IPS DF 19.7 (cell line): ENCODE data around the gene NHEJ1.
"Not testable (repeated sequence)": the region's sequence is repeated elsewhere in the genome, so short reads cannot be mapped to it uniquely, and the experiment has no call there.

Experiments
- DNase-seq: peaks from one replicate; pipeline ENCODE4 v3.0.0-alpha.2; 2013; ENCODE audit warnings: low read depth, low spot score

The NHEJ1 gene, protein sequence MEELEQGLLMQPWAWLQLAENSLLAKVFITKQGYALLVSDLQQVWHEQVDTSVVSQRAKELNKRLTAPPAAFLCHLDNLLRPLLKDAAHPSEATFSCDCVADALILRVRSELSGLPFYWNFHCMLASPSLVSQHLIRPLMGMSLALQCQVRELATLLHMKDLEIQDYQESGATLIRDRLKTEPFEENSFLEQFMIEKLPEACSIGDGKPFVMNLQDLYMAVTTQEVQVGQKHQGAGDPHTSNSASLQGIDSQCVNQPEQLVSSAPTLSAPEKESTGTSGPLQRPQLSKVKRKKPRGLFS

DNA sequence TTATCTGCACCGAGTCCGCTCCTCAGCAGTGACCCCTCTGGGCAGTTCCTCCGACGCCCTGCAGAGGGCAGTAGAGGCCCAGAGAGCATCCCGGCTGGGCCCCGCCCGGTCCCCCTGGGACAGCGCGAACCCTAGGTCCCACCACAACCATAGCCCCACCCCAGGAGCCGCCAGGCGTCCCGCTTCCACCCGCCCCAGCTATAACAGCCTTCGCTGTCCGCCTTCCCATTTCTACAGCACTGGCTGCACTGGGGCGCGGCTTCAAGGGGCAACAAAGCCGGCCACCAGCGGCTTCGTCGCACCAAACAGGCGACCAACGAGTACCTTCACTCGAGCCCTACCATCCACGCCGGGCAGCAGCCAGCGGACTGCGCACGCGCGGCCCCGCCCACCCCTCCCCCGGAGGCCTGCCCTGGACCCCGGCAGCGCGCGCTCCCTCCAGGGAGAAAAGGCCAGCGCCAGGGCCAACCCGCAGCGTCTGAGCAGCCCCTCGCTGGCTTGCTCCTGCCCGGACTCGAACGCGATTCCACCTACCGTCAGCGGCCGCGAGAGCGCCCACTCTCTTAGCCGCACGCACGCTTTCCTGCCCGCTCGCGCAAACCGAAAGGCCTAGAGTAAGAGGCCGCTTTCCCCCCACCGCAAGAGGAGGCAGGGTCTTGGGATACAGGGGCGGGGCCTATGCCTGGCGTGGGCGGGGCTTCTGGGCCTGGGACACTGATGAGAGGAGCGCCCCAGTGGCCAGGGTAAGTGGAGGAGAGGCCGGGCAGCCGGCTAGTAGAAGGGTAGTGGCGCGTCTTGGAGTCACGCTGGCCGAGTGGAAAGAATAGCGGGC lies at the start of gene NHEJ1:
NHEJ1 (minus strand) TSS at position 630 of the 832 bp plus-strand sequence. CDS start 2,453 bp downstream, outside the sequence.
- DNase-seq = no peak

DNA sequence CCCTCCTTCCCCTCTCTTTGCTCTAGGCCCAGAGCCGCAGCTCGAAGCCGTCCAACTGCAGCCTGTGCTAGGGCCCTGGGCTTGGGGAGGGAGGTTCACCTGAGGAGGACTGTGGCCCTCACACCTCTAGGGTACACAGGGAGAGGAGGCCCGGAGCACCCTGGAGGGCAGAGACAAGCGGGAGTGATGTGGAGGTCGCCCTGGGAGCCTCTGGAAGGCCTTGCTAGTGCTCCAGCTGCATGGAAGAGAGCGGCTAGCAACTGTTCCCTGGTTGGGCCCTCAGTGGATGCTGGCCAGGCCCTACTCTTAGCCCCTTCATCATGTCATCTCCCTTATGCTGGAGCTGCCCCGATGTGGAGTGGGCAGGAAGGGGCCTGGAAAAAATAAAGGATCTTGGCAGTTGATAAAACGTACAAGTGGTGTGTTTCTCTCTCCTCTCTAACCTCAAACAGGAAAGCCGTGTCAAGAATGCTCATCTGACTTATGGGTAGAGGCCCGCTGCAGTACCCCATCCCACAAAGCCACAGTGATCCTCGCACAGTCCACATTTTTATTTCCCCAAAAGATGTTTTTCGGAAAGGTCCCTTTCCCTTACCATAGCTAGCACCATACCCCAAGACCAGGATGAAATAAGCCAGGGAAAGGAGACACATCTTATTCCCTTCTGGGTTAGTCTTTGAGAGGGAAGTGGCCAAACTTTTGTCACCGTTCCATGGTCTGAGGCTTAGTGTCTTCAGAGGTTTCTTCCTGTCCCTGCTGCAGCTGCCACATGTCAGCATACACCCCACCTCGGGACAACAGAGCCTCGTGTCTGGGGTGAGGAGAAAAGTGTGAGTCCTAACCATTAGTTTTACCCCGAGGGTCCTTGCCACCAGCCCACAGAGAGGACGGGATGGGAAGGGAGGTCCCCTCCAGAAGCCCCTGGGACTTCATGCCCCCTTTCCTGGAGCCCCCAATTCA lies 48.9 kb upstream of the NHEJ1 start:
- DNase-seq = no peak

DNA sequence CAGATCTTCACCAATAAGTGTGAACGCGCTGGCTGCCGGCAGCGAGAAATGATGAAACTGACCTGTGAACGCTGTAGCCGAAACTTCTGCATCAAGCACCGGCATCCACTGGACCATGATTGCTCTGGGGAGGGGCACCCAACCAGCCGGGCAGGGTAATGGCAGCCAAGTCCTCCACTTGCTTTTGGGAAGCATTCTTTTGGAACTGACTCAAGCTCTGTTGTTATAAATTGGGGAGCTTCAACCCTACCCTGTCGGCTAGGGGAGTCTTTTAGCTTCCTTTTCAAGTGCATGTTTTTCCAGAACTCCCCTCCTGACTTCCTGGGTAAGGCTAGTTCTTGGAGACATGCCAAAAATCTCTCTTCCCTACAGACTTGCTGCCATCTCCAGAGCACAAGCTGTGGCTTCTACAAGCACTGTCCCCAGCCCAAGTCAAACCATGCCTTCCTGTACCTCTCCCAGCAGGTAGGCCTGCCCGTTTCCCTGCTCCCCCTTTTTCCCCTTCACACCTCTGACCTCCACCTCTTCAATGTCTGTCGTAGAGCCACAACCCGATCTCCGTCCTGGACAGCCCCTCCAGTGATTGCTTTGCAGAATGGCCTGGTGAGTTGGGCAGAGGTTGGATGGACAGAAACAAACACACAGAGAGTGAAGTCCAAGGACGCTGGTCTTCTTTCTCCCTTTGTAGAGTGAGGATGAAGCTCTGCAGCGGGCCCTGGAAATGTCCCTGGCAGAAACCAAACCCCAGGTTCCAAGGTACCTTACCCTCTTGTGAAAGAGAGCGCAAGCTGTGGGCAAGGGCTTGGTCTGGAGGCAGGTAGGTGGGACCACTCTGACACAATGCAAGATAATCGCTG lies 47.5 kb upstream of the NHEJ1 start:
- DNase-seq = no peak

DNA sequence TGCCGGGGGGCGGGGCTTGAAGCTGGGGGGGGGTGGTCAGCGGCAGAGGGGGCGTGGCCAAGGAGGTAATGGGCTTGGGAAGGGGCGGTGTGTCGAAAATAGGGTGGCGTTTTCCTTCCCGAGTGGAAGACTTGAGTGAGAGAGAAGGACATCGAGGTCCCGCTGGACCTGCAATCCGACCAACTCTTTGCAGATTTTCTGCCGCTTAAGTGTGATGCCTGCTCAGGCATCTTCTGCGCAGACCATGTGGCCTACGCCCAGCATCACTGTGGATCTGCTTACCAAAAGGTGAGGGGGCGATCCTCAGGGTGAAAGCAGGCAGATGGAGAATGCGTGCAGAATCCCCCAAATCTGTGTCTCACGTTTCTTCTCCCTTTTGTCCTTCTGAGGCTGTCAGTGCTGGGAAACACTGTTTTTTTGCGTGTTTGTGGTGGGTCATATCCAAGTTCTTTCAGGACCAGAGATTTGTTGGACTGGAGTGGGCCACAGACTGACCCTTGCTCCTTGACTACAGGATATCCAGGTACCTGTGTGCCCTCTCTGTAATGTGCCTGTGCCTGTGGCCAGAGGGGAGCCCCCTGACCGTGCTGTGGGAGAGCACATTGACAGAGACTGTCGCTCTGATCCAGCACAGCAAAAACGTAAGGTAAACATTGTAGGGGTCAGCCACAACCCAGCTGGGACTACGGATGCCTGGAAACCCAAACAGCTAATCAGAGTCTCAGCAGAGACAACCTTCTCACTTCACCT lies 46.7 kb upstream of the NHEJ1 start:
- DNase-seq = no peak

DNA sequence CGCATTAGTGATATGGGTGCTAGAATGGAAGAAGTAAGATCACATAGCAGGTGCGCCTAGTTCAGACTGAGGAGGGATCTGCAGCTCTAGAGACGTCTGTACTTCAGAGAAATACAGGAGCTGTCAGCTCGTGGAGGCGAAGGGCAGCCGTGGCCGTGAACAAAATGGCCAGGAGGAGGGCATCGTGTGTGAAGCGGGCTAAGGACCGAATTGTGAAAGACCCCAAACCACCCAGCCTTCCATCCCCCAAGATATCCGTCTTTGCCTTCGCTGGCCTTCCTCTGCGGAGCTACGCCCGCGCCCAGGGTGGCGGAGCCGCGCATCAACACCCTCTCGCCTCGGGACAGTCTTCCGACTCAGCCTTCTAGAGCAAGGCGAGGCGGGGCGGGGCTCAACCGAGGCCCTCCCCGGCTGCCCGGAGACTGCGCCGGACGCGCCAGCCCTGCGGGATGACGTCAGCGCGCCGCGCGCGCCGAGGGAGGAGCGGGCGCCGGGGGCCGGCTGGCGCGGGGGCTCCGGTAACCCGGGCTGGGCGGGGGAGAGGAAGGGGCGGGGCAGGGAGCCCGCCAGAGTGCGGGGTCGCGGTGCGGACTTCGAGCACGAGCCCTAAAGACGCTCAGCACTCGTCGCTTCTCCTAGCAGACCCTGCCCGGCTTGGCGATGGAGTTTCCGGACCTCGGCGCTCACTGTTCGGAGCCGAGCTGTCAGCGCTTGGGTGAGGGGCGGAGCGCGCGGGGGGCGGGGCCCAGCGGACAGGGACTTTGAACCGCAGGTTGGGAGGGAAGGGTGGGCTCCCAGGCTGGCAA lies 45.9 kb upstream of the NHEJ1 start, which contains the start of gene ZFAND2B:
ZFAND2B (plus strand) TSS at position 455 of the 806 bp plus-strand sequence; CDS start at position 661, 206 bp downstream.
- no peak for DNase-seq

DNA sequence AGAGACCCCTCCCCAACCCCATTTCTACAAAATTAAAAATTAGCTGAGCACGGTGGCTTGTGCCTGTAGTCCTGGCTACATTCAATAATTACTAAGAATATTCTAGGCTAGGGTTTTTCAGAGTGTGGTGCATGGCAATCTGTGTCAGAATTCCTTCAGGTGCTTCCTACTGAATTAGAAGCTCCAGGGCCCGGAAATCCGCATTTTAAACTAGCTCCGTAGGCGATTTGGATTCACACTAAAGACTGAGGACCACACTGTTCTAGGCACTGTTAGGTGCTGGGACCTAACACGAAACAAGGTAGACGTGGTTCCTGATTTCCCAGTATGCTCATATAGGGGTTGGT lies 45.3 kb upstream of the NHEJ1 start:
- no peak for DNase-seq

DNA sequence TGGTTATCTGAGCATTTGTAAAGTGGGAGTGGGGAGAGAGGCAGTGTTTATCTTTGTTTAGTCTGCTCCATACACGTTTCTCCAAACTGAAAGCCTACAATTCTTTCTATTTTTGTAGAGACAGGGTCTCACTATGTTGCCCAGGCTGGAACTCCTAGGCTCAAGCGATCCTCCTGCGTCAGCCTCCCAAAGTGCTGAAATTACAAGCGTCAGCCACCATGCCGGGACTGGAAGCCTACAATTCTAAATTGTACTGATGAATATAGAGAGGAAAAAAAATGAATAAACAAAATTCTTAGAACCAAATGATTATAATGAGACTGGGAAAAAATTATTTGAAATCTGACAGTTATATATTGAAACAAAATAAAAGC lies 44.5 kb upstream of the NHEJ1 start:
- no peak for DNase-seq

DNA sequence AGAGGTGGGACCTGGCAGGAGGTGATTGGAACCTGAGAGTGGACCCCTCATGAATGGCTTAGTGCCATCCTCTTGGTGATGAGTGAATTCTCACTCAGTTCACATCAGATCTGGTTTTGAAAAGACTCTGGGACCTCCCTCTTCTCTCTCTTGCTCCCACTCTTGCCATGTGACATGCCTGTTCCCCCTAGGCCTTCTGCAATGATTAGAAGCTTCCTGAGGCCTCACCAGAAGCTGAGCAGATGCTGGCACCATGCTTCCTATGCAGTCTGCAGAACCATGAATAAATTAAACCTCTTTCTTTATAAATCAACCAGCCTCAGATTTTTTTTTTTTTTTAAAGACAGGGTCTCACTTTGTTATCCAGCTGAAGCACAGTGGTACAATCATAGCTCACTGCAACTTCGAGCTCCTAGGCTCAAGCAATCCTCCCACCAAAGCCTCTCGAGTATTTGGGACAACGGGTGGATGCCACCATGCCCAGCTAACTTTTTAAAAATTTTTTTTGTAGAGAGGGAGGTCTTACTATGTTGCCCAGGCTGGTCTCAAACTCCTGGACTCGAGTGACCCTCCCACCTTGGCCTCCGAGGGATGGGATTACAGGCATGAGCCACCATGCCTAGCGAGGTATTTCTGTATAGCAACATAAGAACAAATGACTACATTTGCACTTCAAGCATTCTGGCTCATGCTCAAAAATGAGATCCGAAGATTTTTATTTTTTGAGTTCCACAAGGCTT lies 44.0 kb upstream of the NHEJ1 start:
- no peak for DNase-seq

DNA sequence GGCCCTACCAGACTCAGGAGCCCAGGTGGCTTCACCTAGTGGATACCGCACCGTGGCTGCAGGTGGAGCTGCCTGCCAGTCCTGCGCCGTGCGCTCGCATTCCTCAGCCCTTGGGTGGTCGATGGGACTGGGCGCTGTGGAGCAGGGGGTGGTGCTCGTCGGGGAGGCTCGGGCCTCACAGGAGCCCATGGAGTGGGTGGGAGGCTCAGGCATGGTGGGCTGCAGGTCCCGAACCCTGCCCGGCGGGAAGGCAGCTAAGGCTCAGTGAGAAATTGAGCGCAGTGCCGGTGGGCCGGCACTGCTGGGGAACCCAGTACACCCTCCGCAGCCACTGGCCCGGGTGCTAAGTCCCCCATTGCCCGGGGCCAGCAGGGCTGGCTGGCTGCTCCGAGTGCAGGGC lies 40.7 kb upstream of the NHEJ1 start:
- DNase-seq = not testable (repeated sequence)

DNA sequence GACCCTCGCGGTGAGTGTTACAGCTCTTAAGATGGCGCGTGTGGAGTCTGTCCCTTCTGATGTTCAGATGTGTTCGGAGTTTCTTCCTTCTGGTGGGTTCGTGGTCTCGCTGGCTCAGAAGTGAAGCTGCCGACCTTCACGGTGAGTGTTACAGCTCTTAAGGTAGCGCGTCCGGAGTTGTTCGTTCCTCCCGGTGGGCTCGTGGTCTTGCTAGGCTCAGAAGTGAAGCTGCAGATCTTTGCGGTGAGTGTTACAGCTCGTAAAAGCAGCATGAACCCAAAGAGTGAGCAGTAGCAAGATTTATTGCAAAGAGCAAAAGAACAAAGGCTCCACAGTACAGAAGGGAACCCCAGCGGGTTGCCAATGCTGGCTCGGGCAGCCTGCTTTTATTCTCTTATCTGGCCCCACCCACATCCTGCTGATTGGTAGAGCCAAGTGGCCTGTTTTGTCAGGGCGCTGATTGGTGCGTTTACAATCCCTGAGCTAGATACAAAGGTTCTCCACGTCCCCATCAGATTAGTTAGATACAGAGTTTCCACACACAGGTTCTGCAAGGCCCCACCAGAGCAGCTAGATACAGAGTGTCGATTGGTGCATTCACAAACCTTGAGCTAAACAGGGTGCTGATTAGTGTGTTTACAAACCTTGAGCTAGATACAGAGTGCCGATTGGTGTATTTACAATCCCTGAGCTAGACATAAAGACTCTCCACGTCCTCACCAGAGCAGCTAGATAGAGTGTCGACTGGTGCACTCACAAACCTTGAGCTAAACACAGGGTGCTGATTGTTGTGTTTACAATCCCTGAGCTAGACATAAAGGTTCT lies 40.1 kb upstream of the NHEJ1 start:
- DNase-seq = not testable (repeated sequence)

DNA sequence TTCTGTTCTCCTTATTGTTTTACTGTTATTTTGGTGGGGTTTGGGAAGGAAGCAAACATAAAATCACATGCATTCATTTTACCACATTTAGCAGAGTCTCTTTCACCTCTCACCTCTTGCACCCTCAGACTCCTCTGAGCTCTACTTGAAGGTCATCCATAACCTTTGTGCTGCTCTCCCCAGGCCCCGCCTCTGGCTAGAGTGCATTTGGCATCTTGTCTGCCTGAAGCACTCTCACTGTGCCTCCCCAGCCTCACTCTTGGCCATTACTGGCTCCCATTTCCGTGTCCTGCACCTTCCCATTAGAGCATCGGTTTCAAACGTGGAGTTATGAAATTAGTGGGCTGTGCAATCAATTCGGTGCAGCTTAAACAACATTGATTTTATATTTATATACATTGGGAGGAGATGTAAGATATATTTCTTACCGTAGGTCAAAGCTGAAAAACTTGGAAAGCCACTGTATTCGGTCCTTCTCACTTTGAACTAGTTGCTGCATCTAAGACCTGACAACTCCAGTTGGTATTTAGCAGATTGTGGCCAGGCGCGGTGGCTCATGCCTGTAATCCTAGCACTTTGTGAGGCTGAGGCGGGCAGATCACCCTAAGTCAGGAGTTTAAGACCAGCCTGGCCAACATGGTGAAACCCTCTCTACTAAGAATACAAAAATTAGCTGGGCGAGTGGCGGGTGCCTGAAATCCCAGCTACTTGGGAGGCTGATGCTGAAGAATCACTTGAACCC lies 39.0 kb upstream of the NHEJ1 start:
- no peak for DNase-seq

DNA sequence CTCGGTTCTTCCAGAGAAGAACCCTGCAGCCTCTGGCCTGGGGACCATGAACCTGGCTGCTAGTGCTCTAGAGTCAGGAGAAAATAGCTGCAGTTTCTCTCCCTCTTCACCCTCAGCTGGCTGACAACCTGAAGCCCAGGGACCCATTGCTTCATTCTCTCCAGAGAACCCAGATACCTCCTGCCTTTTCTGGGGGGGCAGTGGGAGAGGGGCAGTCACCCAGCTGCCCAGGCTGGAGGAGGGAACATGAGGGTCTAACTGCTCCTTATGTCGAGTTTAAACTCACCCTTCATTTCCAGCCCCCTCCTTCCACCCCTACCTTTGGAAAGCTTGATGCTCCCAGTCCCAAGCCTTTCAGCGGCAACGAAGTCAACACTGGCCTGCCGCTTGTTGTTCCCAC lies 38.4 kb upstream of the NHEJ1 start:
- no peak for DNase-seq

DNA sequence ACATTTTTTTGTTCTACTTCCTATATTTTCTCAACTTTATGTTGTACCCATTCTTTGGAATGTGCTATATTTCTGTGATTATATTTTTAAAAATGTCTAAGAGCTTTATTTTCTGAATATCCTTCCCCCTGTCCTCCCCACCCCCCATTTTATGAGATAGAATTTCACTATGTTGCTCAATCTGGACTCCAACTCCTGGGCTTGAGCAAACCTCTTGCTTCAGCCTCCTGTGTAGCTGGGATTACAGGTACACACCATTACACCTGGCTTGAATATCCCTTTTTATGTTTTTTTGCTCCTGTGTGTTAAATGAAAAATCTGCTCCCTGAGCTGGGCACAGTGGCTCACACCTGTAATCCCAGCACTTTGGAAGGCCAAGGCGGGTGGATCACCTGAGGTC lies 36.8 kb upstream of the NHEJ1 start:
- no peak for DNase-seq

DNA sequence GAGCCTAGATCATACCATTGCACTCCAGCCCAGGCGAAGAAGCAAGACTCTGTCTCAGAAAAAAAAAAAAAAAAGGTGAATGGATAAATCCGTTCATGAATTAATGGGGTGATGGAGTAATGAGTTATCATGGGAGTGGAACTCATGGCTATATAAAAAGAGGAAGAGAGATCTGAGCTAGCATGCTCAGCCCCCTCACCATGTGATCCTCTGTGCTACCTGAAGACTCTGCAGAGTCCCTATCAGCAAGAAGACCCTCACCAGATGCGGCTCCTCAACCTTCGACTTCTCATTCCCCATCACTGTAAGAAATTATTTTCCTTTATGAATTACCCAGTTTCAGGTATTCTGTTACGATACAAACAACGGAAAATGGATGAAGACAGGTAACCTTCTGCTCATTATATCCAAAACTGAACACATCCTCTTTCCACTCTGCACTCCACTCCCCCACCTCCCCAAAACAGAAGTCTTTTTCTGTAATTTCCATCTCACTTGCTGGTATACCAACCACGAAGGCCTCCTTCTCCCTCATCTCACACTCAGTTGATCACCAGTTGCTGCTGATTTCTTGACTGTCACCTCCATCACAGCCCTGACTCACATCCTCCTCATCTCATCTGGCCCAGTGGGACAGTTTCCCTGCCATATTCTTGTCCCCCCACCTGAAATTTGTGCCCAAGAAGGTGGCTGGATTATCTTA lies 26.3 kb upstream of the NHEJ1 start:
- no peak for DNase-seq

DNA sequence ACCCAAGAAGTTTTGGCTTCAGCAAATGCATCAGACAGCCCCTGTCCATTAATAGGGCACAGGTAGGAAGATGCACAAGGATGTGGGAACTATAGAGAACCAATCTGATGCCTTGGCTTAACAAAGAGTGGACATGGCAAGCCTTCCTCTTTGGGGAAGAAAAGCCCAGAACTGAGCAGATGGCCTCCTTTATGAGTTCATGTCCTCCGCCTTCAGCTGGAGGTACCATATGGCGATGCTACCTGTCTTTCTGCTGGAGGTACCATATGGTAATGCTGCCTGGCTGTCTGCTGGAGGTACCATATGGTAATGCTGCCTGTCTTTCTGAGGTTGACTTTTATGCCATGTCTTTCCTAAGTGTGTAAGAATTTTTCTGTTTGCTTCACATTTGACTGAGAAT lies 23.5 kb upstream of the NHEJ1 start:
- DNase-seq = no peak

DNA sequence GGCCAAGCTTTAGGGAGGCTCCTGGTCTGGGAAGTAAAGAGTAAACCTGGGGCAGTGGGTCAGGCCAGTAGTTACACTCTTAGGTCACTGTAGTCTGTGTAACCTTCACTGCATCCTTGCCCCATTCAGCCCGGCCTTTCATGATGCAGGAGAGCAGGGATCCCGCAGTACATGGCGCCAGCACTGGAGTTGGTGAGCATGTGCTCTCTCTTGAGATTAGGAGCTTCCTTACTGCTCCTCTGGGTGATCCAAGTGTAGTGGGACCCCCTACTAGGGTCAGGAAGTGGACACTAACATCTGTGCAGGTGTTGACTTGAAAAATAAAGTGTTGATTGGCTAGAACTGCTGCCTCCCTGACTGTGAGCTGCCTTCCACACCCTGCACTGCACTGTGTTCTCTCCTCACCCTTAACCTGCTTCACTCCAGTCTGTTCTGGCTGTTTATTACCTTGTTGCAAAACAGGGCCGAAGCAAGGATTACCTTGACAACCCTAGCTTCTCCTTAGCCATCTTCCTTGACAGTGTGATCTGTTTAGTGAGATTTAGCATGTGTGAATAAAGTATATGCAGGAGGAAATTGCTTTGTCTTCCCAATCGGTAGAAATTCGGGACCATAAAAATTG lies 22.6 kb upstream of the NHEJ1 start:
- DNase-seq = no peak
